Activated naive CD4-positive, alpha-beta T cell treated with anti-CD3 and anti-CD28 coated beads, Interleukin-2, amount 10 ng/mL, durations not matched to agents 7 days and 5 days (primary cell): ENCODE measurements around the gene FAP.

ENCODE experiments used
- CTCF ChIA-PET: fragments of 350-600 bp; sonication (Branson Sonifier 250); formaldehyde crosslinking; loops from one replicate; lab custom pipeline; 2021; ENCODE audit warnings: antibody characterized with exemption; lab: Charles Lee
- DNase-seq: peaks from one replicate; pipeline ENCODE4 v3.0.0-alpha.2; 2020
- H3K27ac Mint-ChIP-seq: one replicate; pipeline ENCODE4 v1.8.0; 2021; ENCODE audit warnings: mild to moderate bottlenecking, moderate library complexity, mixed read lengths
- H3K27me3 Mint-ChIP-seq: one replicate; pipeline ENCODE4 v1.8.0; 2021; ENCODE audit warnings: mild to moderate bottlenecking, mixed read lengths
- H3K36me3 Mint-ChIP-seq: one replicate; pipeline ENCODE4 v1.8.0; 2021; ENCODE audit warnings: mixed read lengths
- H3K4me1 Mint-ChIP-seq: one replicate; pipeline ENCODE4 v1.8.0; 2021; ENCODE audit warnings: mixed read lengths
- H3K4me3 Mint-ChIP-seq: one replicate; pipeline ENCODE4 v1.8.0; 2021; ENCODE audit warnings: mild to moderate bottlenecking, moderate library complexity, mixed read lengths
- H3K9me3 Mint-ChIP-seq: one replicate; pipeline ENCODE4 v1.8.0; 2021; ENCODE audit warnings: mixed read lengths

The FAP gene

GRCh38 chr2:162243294-162243693 is at the start of gene FAP:
Gene FAP, minus strand, starts transcription at chr2:162243445. Its CDS starts 118 bp downstream, at chr2:162243327.
- Mint-ChIP-seq H3K27me3 (peaks cover 29% of the 10 kb centered on the region), H3K36me3 (no peaks in the 10 kb centered on the region), H3K4me3 (no peak within 1 kb of the TSS), H3K9me3 (no peaks in the 10 kb centered on the region), H3K27ac (no peak within 1 kb of the TSS), H3K4me1 (no peaks in the 10 kb centered on the region)
- CTCF ChIA-PET: interaction anchor here (4.0 kb wide), 1 partner anchor 23 kb away, joined by 21 read pairs; no protein-coding TSS in a partner anchor
- no peak for DNase-seq

GRCh38 chr2:162291748-162292147 is 48.5 kb upstream of the FAP start:
- Mint-ChIP-seq H3K27me3 (no peaks in the 10 kb centered on the region), H3K27ac (no peak overlapping the region), H3K36me3 (peaks cover 5% of the 10 kb centered on the region), H3K4me1 (no peaks in the 10 kb centered on the region), H3K9me3 (no peaks in the 10 kb centered on the region), H3K4me3 (no peak overlapping the region)
- CTCF ChIA-PET: interaction anchor here (0.7 to 1.7 kb wide), 3 partner anchors 9 to 71 kb away, joined by 3 to 6 read pairs (median 5); no protein-coding TSS in a partner anchor
- no peak for DNase-seq

- Mint-ChIP-seq H3K4me1 (no peaks in the 10 kb centered on the region), H3K36me3 (peaks cover 35% of the 10 kb centered on the region), H3K4me3 (no peak overlapping the region), H3K9me3 (no peaks in the 10 kb centered on the region), H3K27me3 (no peaks in the 10 kb centered on the region), H3K27ac (no peak overlapping the region)
- CTCF ChIA-PET: interaction anchor here (1.0 to 2.5 kb wide), 3 partner anchors 15 to 63 kb away, joined by 3 to 9 read pairs (median 5); no protein-coding TSS in a partner anchor
- DNase-seq: no peak
Observed at GRCh38 chr2:162282765-162283425, 39.6 kb upstream of the FAP start.

GRCh38 chr2:162280654-162281053 is 37.4 kb upstream of the FAP start:
- no peaks in the 10 kb centered on the region for H3K27me3 Mint-ChIP-seq
- H3K4me3 Mint-ChIP-seq: no peak overlapping the region
- peaks cover 41% of the 10 kb centered on the region for H3K36me3 Mint-ChIP-seq
- H3K4me1 Mint-ChIP-seq: no peaks in the 10 kb centered on the region
- DNase-seq: no peak
- no peaks in the 10 kb centered on the region for H3K9me3 Mint-ChIP-seq
- no peak overlapping the region for H3K27ac Mint-ChIP-seq
- CTCF ChIA-PET: interaction anchor here (1.3 to 3.1 kb wide), 3 partner anchors 9 to 23 kb away, joined by 4 to 8 read pairs (median 8); no protein-coding TSS in a partner anchor

- CTCF ChIA-PET: interaction anchor here (1.0 to 2.3 kb wide), 5 partner anchors 21 to 124 kb away, joined by 3 to 9 read pairs (median 3); no protein-coding TSS in a partner anchor
- Mint-ChIP-seq H3K9me3 (no peaks in the 10 kb centered on the region), H3K4me1 (no peaks in the 10 kb centered on the region), H3K4me3 (no peak overlapping the region), H3K27ac (no peak overlapping the region), H3K36me3 (peaks cover 28% of the 10 kb centered on the region), H3K27me3 (no peaks in the 10 kb centered on the region)
- no peak for DNase-seq
Observed at GRCh38 chr2:162277381-162277780, 34.1 kb upstream of the FAP start.

- Mint-ChIP-seq H3K36me3 (peaks cover 26% of the 10 kb centered on the region), H3K9me3 (no peaks in the 10 kb centered on the region), H3K4me1 (no peaks in the 10 kb centered on the region), H3K27ac (no peak overlapping the region), H3K27me3 (no peaks in the 10 kb centered on the region), H3K4me3 (no peak overlapping the region)
- CTCF ChIA-PET: interaction anchor here (0.6 kb wide), 1 partner anchor 9 kb away, joined by 3 read pairs; no protein-coding TSS in a partner anchor
- DNase-seq: no peak
Observed at GRCh38 chr2:162267996-162268395, 24.8 kb upstream of the FAP start.

GRCh38 chr2:162267496-162267895 is 24.3 kb upstream of the FAP start:
- Mint-ChIP-seq H3K4me3 (no peak overlapping the region), H3K4me1 (no peaks in the 10 kb centered on the region), H3K27ac (no peak overlapping the region), H3K9me3 (no peaks in the 10 kb centered on the region), H3K36me3 (peaks cover 25% of the 10 kb centered on the region), H3K27me3 (no peaks in the 10 kb centered on the region)
- CTCF ChIA-PET: interaction anchor here (0.6 kb wide), 1 partner anchor 9 kb away, joined by 3 read pairs; no protein-coding TSS in a partner anchor
- DNase-seq: no peak

GRCh38 chr2:162266460-162266760 is 23.2 kb upstream of the FAP start:
- Mint-ChIP-seq H3K4me3 (no peak overlapping the region), H3K4me1 (peaks cover 6% of the 10 kb centered on the region)
- CTCF ChIA-PET: no interaction called here

GRCh38 chr2:162265666-162266459 is 22.6 kb upstream of the FAP start:
- CTCF ChIA-PET: no interaction called here
- no peaks in the 10 kb centered on the region for H3K9me3 Mint-ChIP-seq
- no peak overlapping the region for H3K27ac Mint-ChIP-seq
- no peaks in the 10 kb centered on the region for H3K27me3 Mint-ChIP-seq
- DNase-seq: no peak
- peaks cover 14% of the 10 kb centered on the region for H3K36me3 Mint-ChIP-seq
- no peak overlapping the region for H3K4me3 Mint-ChIP-seq
- H3K4me1 Mint-ChIP-seq: peaks cover 12% of the 10 kb centered on the region

More at GRCh38 chr2:162266460-162266760, 23.2 kb upstream of the FAP start:
- no peak overlapping the region for H3K27ac Mint-ChIP-seq
- H3K36me3 Mint-ChIP-seq: peaks cover 17% of the 10 kb centered on the region
- H3K9me3 Mint-ChIP-seq: no peaks in the 10 kb centered on the region
- H3K27me3 Mint-ChIP-seq: no peaks in the 10 kb centered on the region
- no peak for DNase-seq

GRCh38 chr2:162261032-162261945 is 18.0 kb upstream of the FAP start:
- H3K4me1 Mint-ChIP-seq: peaks cover 14% of the 10 kb centered on the region
- H3K36me3 Mint-ChIP-seq: peaks cover 8% of the 10 kb centered on the region
- DNase-seq: no peak
- no peak overlapping the region for H3K4me3 Mint-ChIP-seq
- CTCF ChIA-PET: interaction anchor here (1.1 to 1.3 kb wide), 3 partner anchors 35 to 40 kb away, joined by 3 to 4 read pairs (median 3); no protein-coding TSS in a partner anchor
- no peaks in the 10 kb centered on the region for H3K9me3 Mint-ChIP-seq
- peaks cover 4% of the 10 kb centered on the region for H3K27me3 Mint-ChIP-seq
- no peak overlapping the region for H3K27ac Mint-ChIP-seq

GRCh38 chr2:162258686-162259085 is 15.4 kb upstream of the FAP start:
- Mint-ChIP-seq H3K9me3 (no peaks in the 10 kb centered on the region), H3K27me3 (peaks cover 10% of the 10 kb centered on the region), H3K4me1 (peaks cover 14% of the 10 kb centered on the region), H3K4me3 (no peak overlapping the region), H3K27ac (no peak overlapping the region), H3K36me3 (no peaks in the 10 kb centered on the region)
- no peak for DNase-seq
- CTCF ChIA-PET: interaction anchor here (0.9 to 1.2 kb wide), 2 partner anchors 9 to 40 kb away, joined by 3 read pairs; no protein-coding TSS in a partner anchor

- Mint-ChIP-seq H3K4me1 (peaks cover 14% of the 10 kb centered on the region), H3K27ac (no peak overlapping the region), H3K4me3 (no peak overlapping the region), H3K27me3 (peaks cover 12% of the 10 kb centered on the region), H3K36me3 (no peaks in the 10 kb centered on the region), H3K9me3 (no peaks in the 10 kb centered on the region)
- no peak for DNase-seq
- CTCF ChIA-PET: interaction anchor here (0.9 to 1.2 kb wide), 2 partner anchors 9 to 40 kb away, joined by 3 read pairs; no protein-coding TSS in a partner anchor
Observed at GRCh38 chr2:162258169-162258568, 14.9 kb upstream of the FAP start.

- Mint-ChIP-seq H3K27me3 (peaks cover 12% of the 10 kb centered on the region), H3K9me3 (no peaks in the 10 kb centered on the region)
- CTCF ChIA-PET: no interaction called here
Observed at GRCh38 chr2:162257425-162257824, 14.2 kb upstream of the FAP start.

More at GRCh38 chr2:162257425-162257824, 14.2 kb upstream of the FAP start:
- no peaks in the 10 kb centered on the region for H3K36me3 Mint-ChIP-seq
- H3K4me1 Mint-ChIP-seq: peaks cover 14% of the 10 kb centered on the region
- H3K27ac Mint-ChIP-seq: no peak overlapping the region
- no peak overlapping the region for H3K4me3 Mint-ChIP-seq
- DNase-seq: no peak
